GM18520 (cell line): ENCODE data around the gene SCUBE1.

Source experiments
- ATAC-seq: cut with Tn5 transposase; IDR thresholded peaks from one replicate; pipeline ENCODE4 v1.9.1; 2021; ENCODE audit not compliant: unreplicated experiment

The SCUBE1 gene

GRCh38 chr22:43303166-43303565, 40.0 kb downstream of the SCUBE1 start:
- ATAC-seq: no peak

- no peak for ATAC-seq
Measured at GRCh38 chr22:43302531-43303041, 40.6 kb downstream of the SCUBE1 start.

GRCh38 chr22:43301866-43302265, 41.3 kb downstream of the SCUBE1 start:
- ATAC-seq: no peak

DNA sequence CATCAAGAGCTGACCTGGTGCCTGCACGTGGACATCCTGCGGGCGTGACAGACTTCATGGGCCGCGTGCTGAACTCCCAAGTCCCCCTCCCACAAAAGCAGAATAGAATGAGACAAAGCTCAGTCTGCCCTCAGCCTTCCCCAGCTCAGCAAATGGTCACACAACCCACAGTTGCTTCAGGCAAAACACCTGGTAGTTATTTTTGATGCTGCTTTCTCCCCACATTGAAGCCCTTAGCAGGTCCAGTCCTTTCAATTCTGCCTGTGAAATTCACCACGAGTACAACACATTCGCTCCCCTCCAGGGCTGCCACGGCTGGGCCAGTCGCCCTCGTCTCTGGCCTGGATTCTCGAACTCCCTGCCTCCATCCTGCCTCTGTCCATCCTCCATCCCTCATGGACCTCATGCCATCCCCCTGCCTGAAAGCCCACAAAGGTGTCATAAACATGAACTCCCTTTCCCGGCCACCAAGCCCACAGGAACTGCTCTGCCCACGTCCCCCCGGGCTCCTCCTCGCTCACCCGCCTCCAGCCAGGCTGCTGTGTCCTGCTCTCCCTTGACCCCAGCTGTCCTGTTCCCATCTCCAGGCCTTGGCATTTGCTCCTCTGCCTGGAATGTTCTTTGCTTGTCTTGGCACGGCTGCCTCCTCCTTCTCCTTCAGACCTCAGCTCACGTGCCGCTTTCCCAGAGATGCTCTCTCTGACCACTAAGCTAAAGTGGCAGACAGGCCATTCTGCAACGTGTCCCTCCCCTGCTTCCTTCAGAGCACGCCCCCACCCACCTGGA, 42.1 kb downstream of the SCUBE1 start:
- ATAC-seq: no peak

DNA sequence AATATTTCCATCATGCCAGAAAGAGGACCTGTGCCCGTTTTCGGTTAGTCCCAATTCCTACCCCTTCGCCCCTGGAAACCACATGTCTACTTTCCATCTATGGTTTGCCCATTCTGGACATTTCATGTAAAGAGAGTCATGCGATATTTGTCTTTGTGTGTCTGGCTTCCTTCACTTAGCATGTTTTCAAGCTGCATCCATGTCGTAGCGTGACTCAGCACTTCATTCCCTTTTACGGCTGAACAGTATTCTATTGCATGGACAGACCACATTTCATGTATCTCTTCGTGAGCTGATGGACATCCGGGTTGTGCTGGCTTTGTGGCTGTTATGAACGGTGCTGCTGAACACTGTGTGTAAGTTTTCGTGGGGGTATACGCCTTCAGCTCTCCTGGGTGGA, 43.4 kb downstream of the SCUBE1 start:
- ATAC-seq: no peak

- ATAC-seq: no peak
Measured at GRCh38 chr22:43298062-43298801, 44.9 kb downstream of the SCUBE1 start.

GRCh38 chr22:43297270-43298061, 45.7 kb downstream of the SCUBE1 start:
- no peak for ATAC-seq

DNA sequence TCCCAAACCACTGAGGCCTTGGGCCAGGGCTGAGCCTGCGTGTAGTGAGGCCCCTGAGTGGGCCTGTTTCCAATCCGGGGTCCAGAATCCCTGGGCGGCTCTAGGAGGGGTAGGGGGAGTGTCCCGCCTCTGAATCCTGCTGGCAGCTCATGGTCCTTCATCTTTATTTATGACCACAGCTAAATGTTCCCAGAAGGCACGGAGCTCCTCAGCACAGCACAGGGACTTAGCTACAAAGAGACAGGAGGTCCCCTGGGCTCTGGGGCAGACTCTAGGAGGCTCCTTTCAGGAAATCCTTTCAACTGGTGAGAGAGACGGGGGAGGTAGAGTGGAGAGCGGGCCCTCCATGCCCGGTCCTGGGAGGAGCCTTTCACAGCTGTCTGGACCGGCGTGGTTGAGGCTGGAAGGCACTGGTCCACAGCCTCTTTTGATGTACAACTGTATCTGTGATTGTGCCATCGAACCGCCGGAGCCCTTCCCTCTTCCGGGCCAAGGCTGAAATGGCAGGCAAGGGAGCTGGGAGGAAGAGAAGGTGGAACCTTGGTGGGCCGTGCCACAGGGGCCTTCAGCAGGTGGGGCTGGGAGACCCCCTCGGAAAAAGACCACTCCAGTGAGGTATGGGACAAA, 46.8 kb downstream of the SCUBE1 start:
- no peak for ATAC-seq

GRCh38 chr22:43295660-43296059, 47.5 kb downstream of the SCUBE1 start:
- ATAC-seq: no peak

DNA sequence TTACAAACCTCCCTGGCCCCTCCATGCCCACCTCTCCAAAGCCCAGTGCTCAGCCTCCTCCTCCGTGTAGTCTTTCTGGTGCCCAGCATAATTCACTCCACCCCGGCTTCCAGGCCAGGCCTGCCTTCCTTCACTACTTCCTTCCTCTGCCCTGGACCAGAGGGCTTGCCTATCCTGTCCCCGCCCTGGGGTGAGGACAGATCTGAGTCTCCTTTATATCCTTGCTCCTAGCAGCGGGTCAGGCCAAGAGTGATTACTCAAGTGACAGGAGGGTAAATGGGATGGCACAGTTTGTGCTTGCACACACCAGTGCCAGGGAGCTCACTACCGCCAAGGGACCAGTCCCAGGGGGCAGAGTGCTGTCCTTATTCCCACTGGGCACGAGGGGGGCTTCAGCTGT, 48.0 kb downstream of the SCUBE1 start:
- ATAC-seq: no peak

DNA sequence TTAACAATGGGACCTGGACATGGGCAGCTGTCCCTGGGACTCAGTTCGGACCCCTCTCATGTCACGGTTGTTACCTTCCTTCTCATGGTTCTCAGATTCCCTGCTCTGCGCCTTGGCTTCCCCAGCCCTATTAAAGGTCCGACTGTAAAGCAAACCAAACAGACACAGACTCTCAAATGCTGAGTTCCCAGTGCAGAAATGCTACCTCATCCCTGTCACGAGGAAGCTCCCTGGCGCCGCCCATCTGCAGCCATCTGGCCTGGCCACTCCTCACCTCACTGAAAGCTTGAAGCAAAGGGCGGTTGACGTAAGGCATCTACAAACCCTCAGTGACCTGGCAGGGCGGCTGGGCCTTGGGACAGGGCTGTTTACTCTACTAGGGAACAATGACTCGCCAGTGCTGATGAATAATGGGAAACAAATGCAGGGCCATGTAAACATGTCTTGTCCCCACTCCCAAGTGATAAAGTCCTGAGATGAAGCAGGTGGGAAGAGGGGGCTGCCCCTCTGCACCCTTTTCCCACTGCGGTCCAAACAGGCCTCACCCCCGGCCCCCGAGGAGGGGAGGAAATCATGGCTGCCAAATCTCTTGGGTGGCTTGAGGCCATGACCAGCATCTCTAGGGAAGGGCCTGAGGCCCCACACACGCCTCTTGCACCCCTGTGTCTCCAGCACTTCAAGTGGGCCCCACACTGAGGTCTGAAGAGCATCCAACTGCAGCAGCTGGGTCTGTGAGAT, 49.3 kb downstream of the SCUBE1 start:
- ATAC-seq: no peak

- no peak for ATAC-seq
Measured at GRCh38 chr22:43293259-43293654, 49.9 kb downstream of the SCUBE1 start.

- ATAC-seq: no peak
Measured at GRCh38 chr22:43292630-43293018, 50.5 kb downstream of the SCUBE1 start.

GRCh38 chr22:43291381-43291780, 51.8 kb downstream of the SCUBE1 start:
- no peak for ATAC-seq

GRCh38 chr22:43289976-43290721, 53.0 kb downstream of the SCUBE1 start:
- ATAC-seq: no peak

DNA sequence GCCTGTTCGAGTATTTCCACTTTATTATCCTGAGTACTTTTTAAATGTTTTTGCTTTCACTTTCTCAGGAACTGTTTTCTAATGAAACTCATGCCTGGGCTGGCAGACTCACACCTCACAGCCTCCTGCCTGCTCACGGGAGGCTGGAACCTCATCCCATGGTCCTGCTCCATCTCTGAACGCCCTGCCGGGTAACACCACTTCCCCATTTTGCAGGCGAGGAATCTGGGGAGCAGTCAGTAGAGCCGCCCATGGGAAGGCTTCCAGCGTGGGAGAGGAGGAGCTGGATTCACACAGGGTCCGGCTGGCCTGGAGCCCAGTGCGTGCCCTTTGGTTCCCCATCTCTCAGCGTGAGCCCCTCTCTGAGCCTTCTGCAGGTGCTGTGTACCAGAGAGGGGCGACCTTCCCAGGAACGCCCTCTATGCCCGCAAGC, 53.6 kb downstream of the SCUBE1 start:
- no peak for ATAC-seq

DNA sequence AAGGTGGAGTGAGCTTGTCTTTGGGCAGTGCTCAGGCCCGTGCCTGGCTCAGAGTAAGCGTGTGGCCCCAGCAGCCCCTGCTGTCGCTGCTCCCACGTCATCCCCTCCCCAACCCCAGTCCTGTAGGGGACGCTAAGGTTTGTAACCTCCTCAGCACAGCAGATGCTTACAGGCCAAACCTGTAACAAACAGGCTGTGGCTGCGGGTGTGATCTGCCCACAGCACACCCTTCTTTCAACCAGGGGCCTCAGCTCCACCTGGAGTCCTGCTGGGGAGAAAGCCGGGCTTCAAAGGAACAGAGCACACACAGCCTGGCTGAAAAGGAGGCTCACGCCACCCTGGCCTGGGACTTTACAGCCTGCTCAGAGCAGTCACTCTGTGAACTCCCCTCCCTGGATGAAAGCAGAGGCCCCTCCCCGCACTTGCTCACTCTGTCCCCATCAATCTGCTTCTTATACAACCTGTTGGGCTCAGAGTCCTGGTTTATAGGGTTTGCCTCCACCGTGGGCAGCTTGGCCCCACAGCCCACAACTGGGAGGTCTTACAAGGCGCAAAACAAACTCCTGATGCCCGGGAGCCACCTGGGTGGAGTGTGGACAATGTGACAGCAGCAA, 54.3 kb downstream of the SCUBE1 start:
- no peak for ATAC-seq

- no peak for ATAC-seq
Measured at GRCh38 chr22:43288378-43288777, 54.8 kb downstream of the SCUBE1 start.

DNA sequence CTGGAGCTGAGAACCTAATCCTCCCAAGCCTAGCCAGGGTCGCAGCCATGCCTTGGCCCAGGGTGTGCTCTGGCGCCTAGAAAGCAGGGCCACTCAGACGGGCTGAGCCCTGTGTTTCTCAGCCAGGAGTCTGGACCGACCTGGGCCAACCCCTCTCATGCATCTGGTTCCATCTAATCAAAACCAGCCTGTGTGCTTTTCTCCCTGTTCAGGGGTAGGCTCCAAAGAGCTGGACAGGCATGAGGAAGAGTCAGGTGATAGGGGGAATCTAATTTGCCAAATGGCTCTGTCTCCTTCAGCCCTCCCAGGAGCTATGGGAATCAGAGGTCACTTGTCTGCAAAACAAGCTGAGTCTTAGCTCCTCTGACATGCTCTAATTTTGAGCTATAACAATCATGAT, 55.7 kb downstream of the SCUBE1 start:
- ATAC-seq: no peak
